Measurements from ENCODE around the gene ALX4. TPM values are rescaled to one million over a fixed set of nuclear protein-coding genes. Genes with fewer than 3 reads are reported as not detected.
A peak's percentile ranks its signal among the peaks of the same experiment; 100 is the strongest.

ALX4 gene
- polyA plus RNA-seq, 3 donors = not detected

DNA sequence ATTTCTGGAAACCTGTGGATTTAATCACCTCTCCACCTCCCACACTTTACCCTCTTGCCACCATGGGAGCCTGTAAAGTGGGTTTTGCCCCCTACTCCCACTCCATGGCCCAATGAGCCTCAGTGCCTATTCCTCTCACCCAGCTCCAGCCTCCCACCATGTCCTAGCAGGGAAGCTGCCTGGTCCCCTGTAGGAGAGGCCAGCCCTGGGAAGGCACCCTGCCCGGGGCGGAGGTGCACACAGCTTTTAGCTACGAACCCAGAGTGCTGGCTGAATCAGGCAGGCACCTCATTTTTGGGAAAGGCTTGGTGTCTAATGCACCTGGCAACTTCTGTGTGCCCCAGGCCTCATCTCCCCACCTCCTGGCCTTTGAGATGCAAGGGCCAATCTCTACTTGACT lies 35.8 kb upstream of the ALX4 start:
- Histone ChIP-seq H3K27me3 (ENCODE audit: control insufficient read depth in 2 of 2, insufficient read depth in 2 of 2, low read length in 2 of 2) (no peaks in the 10 kb centered on the region), H3K4me2 (replicated peaks; ENCODE audit: extremely low read depth, low read length, poor library complexity, severe bottlenecking) (no peak overlapping the region), H3K27ac (ENCODE audit: low read depth in 1 of 2, low read length in 2 of 2) (no peak overlapping the region), H3K4me3 (replicated peaks in 1 of 3; ENCODE audit: low read depth in 2 of 3, low read length in 3 of 3) (no peak overlapping the region), H3K9me3 (replicated peaks in 1 of 2; ENCODE audit: control insufficient read depth in 1 of 2, insufficient read depth in 1 of 2, low read length in 2 of 2) (no peaks in the 10 kb centered on the region), H3K4me1 (ENCODE audit: control insufficient read depth in 1 of 2, insufficient read depth in 2 of 2, low read length in 2 of 2) (peaks cover 4% of the 10 kb centered on the region in 2 donors), H3K36me3 (replicated peaks in 1 of 2; ENCODE audit: control insufficient read depth in 1 of 2, insufficient read depth in 2 of 2, low read length in 2 of 2) (no peaks in the 10 kb centered on the region), H2AFZ (ENCODE audit: insufficient read depth, low read depth, low read length, poor library complexity, severe bottlenecking) (no peak overlapping the region), H3K9ac (ENCODE audit: insufficient read depth, low read length, poor library complexity, severe bottlenecking) (no peak overlapping the region), H3K79me2 (ENCODE audit: insufficient read depth, low read length) (no peaks in the 10 kb centered on the region), H4K20me1 (ENCODE audit: insufficient read depth, low read length) (no peaks in the 10 kb centered on the region)
- intact Hi-C loops (cut with micrococcal nuclease) = loop anchor here in 1 of 2 donors (10.0 kb wide), 1 partner anchor 1069 kb away; no protein-coding TSS in a partner anchor
- peaks cover 4% of the 10 kb centered on the region for H3K4me1 Mint-ChIP-seq
- H3K4me3 Mint-ChIP-seq = no peak overlapping the region
- no peak for DNase-seq
- no peaks in the 10 kb centered on the region for H3K9me3 Mint-ChIP-seq
- 96% methylated on average over 3 of the region's 3 CpGs for WGBS (ENCODE audit: insufficient coverage)
- TF ChIP-seq CTCF (IDR thresholded peaks at IDR 0.05) = no peak
- no peaks in the 10 kb centered on the region for H3K36me3 Mint-ChIP-seq
- H3K27me3 Mint-ChIP-seq (ENCODE audit: low read depth in 3 of 3) = peaks cover 10 to 21% (median 13%) of the 10 kb centered on the region in 3 donors
- no peak overlapping the region for H3K27ac Mint-ChIP-seq

DNA sequence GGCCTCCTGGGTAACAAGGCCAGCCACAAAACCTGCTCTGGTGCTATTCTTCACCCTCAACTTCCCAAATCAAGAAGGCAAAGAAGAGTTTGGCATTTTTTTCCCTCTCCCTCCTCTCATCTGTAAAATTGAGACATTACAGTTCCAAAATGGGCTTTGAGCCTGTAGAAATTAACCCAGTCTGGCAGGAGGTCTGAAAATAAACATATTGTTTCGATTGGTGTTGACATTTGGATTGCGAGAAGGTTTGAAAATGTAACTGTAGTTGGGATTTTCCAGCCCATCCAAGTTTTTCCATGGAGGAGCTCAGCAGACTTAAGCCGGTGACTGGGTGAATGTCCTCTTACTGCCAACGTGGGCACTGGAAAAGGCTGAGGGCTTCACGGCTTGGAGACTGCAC lies 35.0 kb upstream of the ALX4 start:
- H3K27ac Mint-ChIP-seq = peak overlapping the region in 1 of 7 donors; percentile 42
- whole genome bisulfite sequencing (ENCODE audit: insufficient coverage) = 95% methylated on average over 5 of the region's 5 CpGs
- no peaks in the 10 kb centered on the region for H3K36me3 Mint-ChIP-seq
- H3K4me1 ChIP-seq (ENCODE audit: control insufficient read depth in 1 of 2, insufficient read depth in 2 of 2, low read length in 2 of 2) = no peaks in the 10 kb centered on the region
- H3K79me2 ChIP-seq (ENCODE audit: insufficient read depth, low read length) = no peaks in the 10 kb centered on the region
- H4K20me1 ChIP-seq (ENCODE audit: insufficient read depth, low read length) = no peaks in the 10 kb centered on the region
- H3K27ac ChIP-seq (ENCODE audit: low read depth in 1 of 2, low read length in 2 of 2) = no peak overlapping the region
- no peaks in the 10 kb centered on the region for H3K9me3 Mint-ChIP-seq
- no peak for TF ChIP-seq CTCF (IDR thresholded peaks at IDR 0.05)
- no peak overlapping the region for H3K4me3 Mint-ChIP-seq
- H3K4me3 ChIP-seq (replicated peaks in 1 of 3; ENCODE audit: low read depth in 2 of 3, low read length in 3 of 3) = no peak overlapping the region
- H3K9ac ChIP-seq (ENCODE audit: insufficient read depth, low read length, poor library complexity, severe bottlenecking) = no peak overlapping the region
- no peaks in the 10 kb centered on the region for H3K9me3 ChIP-seq (replicated peaks in 1 of 2; ENCODE audit: control insufficient read depth in 1 of 2, insufficient read depth in 1 of 2, low read length in 2 of 2)
- H3K36me3 ChIP-seq (replicated peaks in 1 of 2; ENCODE audit: control insufficient read depth in 1 of 2, insufficient read depth in 2 of 2, low read length in 2 of 2) = no peaks in the 10 kb centered on the region
- no peak overlapping the region for H3K4me2 ChIP-seq (replicated peaks; ENCODE audit: extremely low read depth, low read length, poor library complexity, severe bottlenecking)
- no peak overlapping the region for H2AFZ ChIP-seq (ENCODE audit: insufficient read depth, low read depth, low read length, poor library complexity, severe bottlenecking)
- H3K4me1 Mint-ChIP-seq = no peaks in the 10 kb centered on the region
- no peaks in the 10 kb centered on the region for H3K27me3 ChIP-seq (ENCODE audit: control insufficient read depth in 2 of 2, insufficient read depth in 2 of 2, low read length in 2 of 2)
- no peak for DNase-seq
- H3K27me3 Mint-ChIP-seq (ENCODE audit: low read depth in 3 of 3) = peaks cover 9 to 21% (median 16%) of the 10 kb centered on the region in 3 donors
- intact Hi-C loops (cut with micrococcal nuclease) = loop anchor here in 1 of 2 donors (10.0 kb wide), 1 partner anchor 1070 kb away; no protein-coding TSS in a partner anchor

All from CD14-positive monocyte (primary cell).